GM18870 (cell line): ENCODE data around the gene ZFP14.

Source experiments
- ATAC-seq: cut with Tn5 transposase; IDR thresholded peaks from one replicate; pipeline ENCODE4 v1.9.1; 2021; ENCODE audit warnings: moderate library complexity; ENCODE audit not compliant: unreplicated experiment

ZFP14 gene

GRCh38 chr19:36378625-36379509 lies at the start of gene ZFP14:
ZFP14 (minus strand) TSS chr19:36379201; CDS start chr19:36367892, 11,309 bp downstream.
- peak; percentile 82 for ATAC-seq

- no peak for ATAC-seq
Observed at GRCh38 chr19:36423925-36424324, 44.9 kb upstream of the ZFP14 start.

- no peak for ATAC-seq
Observed at GRCh38 chr19:36421749-36422481, 42.9 kb upstream of the ZFP14 start.

- no peak for ATAC-seq
Observed at GRCh38 chr19:36420961-36421748, 42.2 kb upstream of the ZFP14 start.

- ATAC-seq, result no peak
Observed at GRCh38 chr19:36418287-36419001, 39.4 kb upstream of the ZFP14 start, which contains the start of gene ZFP82. ZFP82 (minus strand) TSS chr19:36418644; CDS start chr19:36409789, 8,855 bp downstream.

GRCh38 chr19:36417752-36418286 lies 38.8 kb upstream of the ZFP14 start:
- no peak for ATAC-seq

- ATAC-seq, result no peak
Observed at GRCh38 chr19:36409841-36410240, 30.8 kb upstream of the ZFP14 start.

GRCh38 chr19:36408101-36408500 lies 29.1 kb upstream of the ZFP14 start:
- ATAC-seq, result no peak

GRCh38 chr19:36404498-36404897 lies 25.5 kb upstream of the ZFP14 start:
- no peak for ATAC-seq

GRCh38 chr19:36401475-36401874 lies 22.5 kb upstream of the ZFP14 start:
- no peak for ATAC-seq

GRCh38 chr19:36398571-36398970 lies 19.6 kb upstream of the ZFP14 start:
- no peak for ATAC-seq

GRCh38 chr19:36392916-36393673 lies 14.1 kb upstream of the ZFP14 start:
- ATAC-seq, result no peak

- no peak for ATAC-seq
Observed at GRCh38 chr19:36379510-36379819, 464 bp upstream of the ZFP14 start.

GRCh38 chr19:36377541-36378178 lies 1.3 kb downstream of the ZFP14 start:
- ATAC-seq, result no peak

- ATAC-seq, result no peak
Observed at GRCh38 chr19:36373638-36374156, 5.3 kb downstream of the ZFP14 start.

- ATAC-seq, result no peak
Observed at GRCh38 chr19:36371886-36372285, 7.1 kb downstream of the ZFP14 start.

- no peak for ATAC-seq
Observed at GRCh38 chr19:36363845-36364244, 15.2 kb downstream of the ZFP14 start.

GRCh38 chr19:36340786-36341372 lies 38.1 kb downstream of the ZFP14 start:
- no peak for ATAC-seq
